ENCODE results near the gene CELF3.
A peak's percentile ranks its signal among the peaks of the same experiment; 100 is the strongest.
"Not testable (repeated sequence)": the region's sequence is repeated elsewhere in the genome, so short reads cannot be mapped to it uniquely, and the experiment has no call there.

CELF3 gene

GRCh38 chr1:151680391-151680790 lies 36.2 kb downstream of the CELF3 start:
- no peaks in the 10 kb centered on the region for H3K79me2 ChIP-seq (ENCODE audit: control insufficient read depth, insufficient read depth, low read length, poor library complexity)
- no CpG with 5 or more reads among the region's 4 CpGs for WGBS (ENCODE audit: extremely low coverage, insufficient coverage, insufficient read length)

DNA sequence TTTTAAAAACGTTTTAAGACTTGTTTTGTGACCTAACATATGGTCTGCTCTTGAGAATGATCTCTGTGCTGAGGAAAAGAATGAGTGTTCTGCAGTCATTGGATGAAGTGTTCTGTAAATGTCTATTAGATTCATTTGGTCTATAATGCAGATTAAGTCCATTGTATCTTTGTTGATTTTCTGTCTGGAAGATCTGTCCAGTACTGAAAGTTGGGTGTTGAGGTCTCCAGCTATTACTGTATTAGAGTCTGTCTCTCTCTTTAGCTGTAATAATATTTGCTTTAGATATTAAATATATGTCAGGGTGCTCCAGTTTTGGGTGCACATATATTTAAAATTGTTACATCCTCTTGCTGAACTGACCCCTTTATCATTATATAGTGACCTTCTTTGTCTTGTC lies 43.2 kb downstream of the CELF3 start:
- Histone ChIP-seq H3K27me3 (ENCODE audit: insufficient read depth, low read length) (no peaks in the 10 kb centered on the region), H2BK12ac (ENCODE audit: low read length) (no peak overlapping the region), H3K79me2 (ENCODE audit: control insufficient read depth, insufficient read depth, low read length, poor library complexity) (no peaks in the 10 kb centered on the region), H3K14ac (ENCODE audit: low read length) (no peak overlapping the region), H3K4me1 (ENCODE audit: control insufficient read depth in 1 of 2, insufficient read depth in 2 of 2, low read length in 2 of 2) (no peaks in the 10 kb centered on the region), H3K18ac (ENCODE audit: low read length) (no peak overlapping the region), H3K4ac (ENCODE audit: low read depth, low read length) (no peak overlapping the region), H3K4me2 (ENCODE audit: low read length) (no peak overlapping the region), H2BK5ac (ENCODE audit: low read depth, low read length, poor library complexity) (no peak overlapping the region), H3K9ac (ENCODE audit: low read length) (no peak overlapping the region), H3K23ac (ENCODE audit: low read length) (no peak overlapping the region), H2BK120ac (ENCODE audit: insufficient read depth, low read length, poor library complexity) (no peak overlapping the region), H4K91ac (ENCODE audit: low read depth, low read length) (no peak overlapping the region), H2AFZ (ENCODE audit: insufficient read depth, low read length, poor library complexity) (no peak overlapping the region), H2AK5ac (ENCODE audit: low read length) (no peak overlapping the region), H4K12ac (ENCODE audit: low read depth, low read length) (no peak overlapping the region), H4K8ac (ENCODE audit: low read depth, low read length) (no peak overlapping the region), H3K79me1 (ENCODE audit: low read length) (no peaks in the 10 kb centered on the region), H3K4me3 (ENCODE audit: low read depth, low read length) (no peak overlapping the region), H3K36me3 (ENCODE audit: control insufficient read depth in 1 of 2, insufficient read depth in 2 of 2, low read length in 2 of 2) (peaks cover 3 to 5% of the 10 kb centered on the region in 2 experiments), H3K9me3 (ENCODE audit: insufficient read depth, low read depth, low read length) (no peaks in the 10 kb centered on the region), H3K27ac (ENCODE audit: low read depth, low read length) (no peak overlapping the region)
- no CpG with 5 or more reads among the region's 1 CpG for WGBS (ENCODE audit: extremely low coverage, insufficient coverage, insufficient read length)
- no peak for DNase-seq

More at GRCh38 chr1:151680391-151680790, 36.2 kb downstream of the CELF3 start:
- H2BK5ac ChIP-seq (ENCODE audit: low read depth, low read length, poor library complexity) = no peak overlapping the region
- H4K8ac ChIP-seq (ENCODE audit: low read depth, low read length) = no peak overlapping the region
- no peak overlapping the region for H3K14ac ChIP-seq (ENCODE audit: low read length)
- no peak overlapping the region for H3K27ac ChIP-seq (ENCODE audit: low read depth, low read length)
- no peak overlapping the region for H2AFZ ChIP-seq (ENCODE audit: insufficient read depth, low read length, poor library complexity)
- no peak overlapping the region for H3K4ac ChIP-seq (ENCODE audit: low read depth, low read length)
- no peaks in the 10 kb centered on the region for H3K4me1 ChIP-seq (ENCODE audit: control insufficient read depth in 1 of 2, insufficient read depth in 2 of 2, low read length in 2 of 2)
- H3K27me3 ChIP-seq (ENCODE audit: insufficient read depth, low read length) = no peaks in the 10 kb centered on the region
- H2BK120ac ChIP-seq (ENCODE audit: insufficient read depth, low read length, poor library complexity) = no peak overlapping the region
- H3K9me3 ChIP-seq (ENCODE audit: insufficient read depth, low read depth, low read length) = no peaks in the 10 kb centered on the region
- H3K18ac ChIP-seq (ENCODE audit: low read length) = no peak overlapping the region
- H3K4me3 ChIP-seq (ENCODE audit: low read depth, low read length) = no peak overlapping the region
- H3K79me1 ChIP-seq (ENCODE audit: low read length) = no peaks in the 10 kb centered on the region
- no peak for DNase-seq
- H3K9ac ChIP-seq (ENCODE audit: low read length) = no peak overlapping the region
- H3K23ac ChIP-seq (ENCODE audit: low read length) = no peak overlapping the region
- H3K36me3 ChIP-seq (ENCODE audit: control insufficient read depth in 1 of 2, insufficient read depth in 2 of 2, low read length in 2 of 2) = peaks cover 4 to 6% of the 10 kb centered on the region in 2 experiments
- no peak overlapping the region for H3K4me2 ChIP-seq (ENCODE audit: low read length)
- no peak overlapping the region for H2BK12ac ChIP-seq (ENCODE audit: low read length)
- H4K91ac ChIP-seq (ENCODE audit: low read depth, low read length) = no peak overlapping the region
- no peak overlapping the region for H4K12ac ChIP-seq (ENCODE audit: low read depth, low read length)
- H2AK5ac ChIP-seq (ENCODE audit: low read length) = no peak overlapping the region

DNA sequence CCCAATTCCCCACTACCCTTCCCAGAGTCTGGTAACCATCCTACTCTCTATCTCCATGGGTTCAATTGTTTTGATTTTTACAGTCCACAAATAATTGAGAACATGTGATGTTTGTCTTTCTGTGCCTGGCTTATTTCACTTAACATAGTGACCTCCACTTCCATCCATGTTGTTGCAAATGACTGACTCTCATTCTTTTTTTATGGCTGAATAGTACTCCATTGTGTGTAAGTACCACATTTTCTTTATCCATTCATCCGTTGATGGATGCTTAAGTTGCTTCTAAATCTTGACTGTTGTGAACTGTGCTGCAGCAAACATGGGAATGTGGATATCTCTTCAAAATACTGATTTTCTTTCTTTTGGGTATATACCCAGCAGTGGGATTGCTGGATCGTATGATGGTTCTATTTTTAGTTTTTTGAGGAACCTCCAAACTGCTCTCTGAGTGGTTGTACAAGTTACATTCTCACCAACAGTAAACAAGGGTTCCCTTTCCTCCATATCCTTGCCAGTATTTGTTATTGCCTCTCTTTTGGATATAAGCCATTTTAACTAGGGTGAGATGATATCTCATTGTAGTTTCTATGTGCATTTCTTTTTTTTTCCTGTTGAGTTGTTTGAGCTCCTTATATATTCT lies 46.4 kb downstream of the CELF3 start:
- not testable (repeated sequence) for H3K9ac ChIP-seq (ENCODE audit: low read length); H3K27ac ChIP-seq (ENCODE audit: low read depth, low read length); H3K27me3 ChIP-seq (ENCODE audit: insufficient read depth, low read length); H4K8ac ChIP-seq (ENCODE audit: low read depth, low read length); H3K4me2 ChIP-seq (ENCODE audit: low read length); DNase-seq; H3K36me3 ChIP-seq (ENCODE audit: control insufficient read depth in 1 of 2, insufficient read depth in 2 of 2, low read length in 2 of 2); H2BK12ac ChIP-seq (ENCODE audit: low read length); H3K79me2 ChIP-seq (ENCODE audit: control insufficient read depth, insufficient read depth, low read length, poor library complexity); H4K91ac ChIP-seq (ENCODE audit: low read depth, low read length); H3K4me1 ChIP-seq (ENCODE audit: control insufficient read depth in 1 of 2, insufficient read depth in 2 of 2, low read length in 2 of 2); H2BK5ac ChIP-seq (ENCODE audit: low read depth, low read length, poor library complexity); H2AFZ ChIP-seq (ENCODE audit: insufficient read depth, low read length, poor library complexity); H3K23ac ChIP-seq (ENCODE audit: low read length); H3K79me1 ChIP-seq (ENCODE audit: low read length); H3K18ac ChIP-seq (ENCODE audit: low read length); H4K12ac ChIP-seq (ENCODE audit: low read depth, low read length); H3K4me3 ChIP-seq (ENCODE audit: low read depth, low read length); H3K9me3 ChIP-seq (ENCODE audit: insufficient read depth, low read depth, low read length); H2BK120ac ChIP-seq (ENCODE audit: insufficient read depth, low read length, poor library complexity); H3K14ac ChIP-seq (ENCODE audit: low read length); H3K4ac ChIP-seq (ENCODE audit: low read depth, low read length); H2AK5ac ChIP-seq (ENCODE audit: low read length)
- no CpG with 5 or more reads among the region's 2 CpGs for WGBS (ENCODE audit: extremely low coverage, insufficient coverage, insufficient read length)

GRCh38 chr1:151668090-151668489 lies 48.5 kb downstream of the CELF3 start:
- WGBS (ENCODE audit: extremely low coverage, insufficient coverage, insufficient read length) = no CpG with 5 or more reads among the region's 3 CpGs
- no peak overlapping the region for H4K8ac ChIP-seq (ENCODE audit: low read depth, low read length)
- H3K9ac ChIP-seq (ENCODE audit: low read length) = peak overlapping the region; percentile 69
- no peaks in the 10 kb centered on the region for H3K79me2 ChIP-seq (ENCODE audit: control insufficient read depth, insufficient read depth, low read length, poor library complexity)
- H3K4me2 ChIP-seq (ENCODE audit: low read length) = no peak overlapping the region
- no peak for DNase-seq
- H2BK12ac ChIP-seq (ENCODE audit: low read length) = no peak overlapping the region
- no peak overlapping the region for H2AFZ ChIP-seq (ENCODE audit: insufficient read depth, low read length, poor library complexity)
- no peak overlapping the region for H4K12ac ChIP-seq (ENCODE audit: low read depth, low read length)
- no peak overlapping the region for H3K4ac ChIP-seq (ENCODE audit: low read depth, low read length)
- H3K4me1 ChIP-seq (ENCODE audit: control insufficient read depth in 1 of 2, insufficient read depth in 2 of 2, low read length in 2 of 2) = no peaks in the 10 kb centered on the region
- H3K79me1 ChIP-seq (ENCODE audit: low read length) = no peaks in the 10 kb centered on the region
- H3K18ac ChIP-seq (ENCODE audit: low read length) = no peak overlapping the region
- no peak overlapping the region for H2AK5ac ChIP-seq (ENCODE audit: low read length)
- H2BK120ac ChIP-seq (ENCODE audit: insufficient read depth, low read length, poor library complexity) = no peak overlapping the region
- no peak overlapping the region for H3K23ac ChIP-seq (ENCODE audit: low read length)
- H3K14ac ChIP-seq (ENCODE audit: low read length) = no peak overlapping the region
- H3K27me3 ChIP-seq (ENCODE audit: insufficient read depth, low read length) = no peaks in the 10 kb centered on the region
- H4K91ac ChIP-seq (ENCODE audit: low read depth, low read length) = no peak overlapping the region
- H3K27ac ChIP-seq (ENCODE audit: low read depth, low read length) = no peak overlapping the region
- H3K36me3 ChIP-seq (ENCODE audit: control insufficient read depth in 1 of 2, insufficient read depth in 2 of 2, low read length in 2 of 2) = peaks cover 2 to 6% of the 10 kb centered on the region in 2 experiments
- H3K9me3 ChIP-seq (ENCODE audit: insufficient read depth, low read depth, low read length) = no peaks in the 10 kb centered on the region
- no peak overlapping the region for H2BK5ac ChIP-seq (ENCODE audit: low read depth, low read length, poor library complexity)
- H3K4me3 ChIP-seq (ENCODE audit: low read depth, low read length) = no peak overlapping the region
